ENCODE results near the gene MALSU1.

The MALSU1 gene

GRCh38 chr7:23358152-23358674 is 59.1 kb downstream of the MALSU1 start:
- no peak for DNase-seq

Data from hypothalamus (tissue), 51 donors.